SK-N-SH (cell line): ENCODE measurements around the gene KRTAP5-5.
"Not testable (repeated sequence)": the region's sequence is repeated elsewhere in the genome, so short reads cannot be mapped to it uniquely, and the experiment has no call there.

ENCODE experiments used
- CTCF ChIP-seq: fragments of 200-600 bp; sonication (generic); IDR thresholded peaks from 2 replicates; pipeline ENCODE4 v1.6.1; 2017; ENCODE audit warnings: antibody characterized with exemption, mild to moderate bottlenecking, moderate library complexity
- EP300 ChIP-seq, 2 experiments: IDR thresholded peaks; 2 replicates each; pipeline versions ENCODE4 v1.4.0 to v1.6.1; 2012; ENCODE audit warnings: borderline replicate concordance in 1 of 2, low read depth in 1 of 2, low read length in 1 of 2
- GABPA ChIP-seq: IDR thresholded peaks from 2 replicates; pipeline ENCODE4 v1.4.0; 2012; ENCODE audit warnings: low read depth, mild to moderate bottlenecking
- IRF3 ChIP-seq: fragments of 150-350 bp; IDR thresholded peaks from 2 replicates; pipeline ENCODE4 v1.6.1; 2016; ENCODE audit warnings: mild to moderate bottlenecking, low read depth, low read length
- PBX3 ChIP-seq: IDR thresholded peaks from 2 replicates; pipeline ENCODE4; 2012
- POLR2AphosphoS5 ChIP-seq: IDR thresholded peaks from 2 replicates; pipeline ENCODE4 v1.6.1; 2012; ENCODE audit warnings: low read depth, low read length
- RAD21 ChIP-seq: IDR thresholded peaks from 2 replicates; pipeline ENCODE4 v1.6.1; 2012; ENCODE audit warnings: mild to moderate bottlenecking, low read length
- REST ChIP-seq: IDR thresholded peaks from 2 replicates; pipeline ENCODE4 v1.6.1; 2012; ENCODE audit warnings: mild to moderate bottlenecking, low read depth, low read length, moderate library complexity
- TEAD4 ChIP-seq: IDR thresholded peaks from 2 replicates; pipeline ENCODE4 v1.4.0; 2012; ENCODE audit warnings: mild to moderate bottlenecking, borderline replicate concordance; ENCODE audit not compliant: insufficient read depth
- USF2 ChIP-seq: fragments of 150-350 bp; IDR thresholded peaks from 2 replicates; pipeline ENCODE4 v1.6.1; 2017; ENCODE audit warnings: antibody characterized with exemption, low read length, low read depth, borderline replicate concordance
- YY1 ChIP-seq: IDR thresholded peaks from 2 replicates; pipeline ENCODE4 v1.4.0; 2012; ENCODE audit warnings: low read depth, mild to moderate bottlenecking

- not testable (repeated sequence) for TF ChIP-seq CTCF; EP300 (IDR thresholded peaks at IDR 0.05; ENCODE audit: borderline replicate concordance in 1 of 2, low read depth in 1 of 2, low read length in 1 of 2); GABPA; USF2; YY1; RAD21; PBX3; IRF3; POLR2AphosphoS5; TEAD4; REST
Observed at GRCh38 chr11:1601663-1602062, 27.9 kb upstream of the KRTAP5-5 start.
